Neural progenitor cell (in vitro differentiated cells): ENCODE data around the gene TIRAP. TPM values are rescaled to one million over a fixed set of nuclear protein-coding genes. Genes with fewer than 3 reads are reported as not detected.
A peak's percentile ranks its signal among the peaks of the same experiment; 100 is the strongest.

ENCODE experiments used
- DNase-seq: peaks from one replicate; pipeline ENCODE4 v3.0.0-alpha.2; 2016; ENCODE audit warnings: low spot score
- H2AFZ ChIP-seq: fragments of 200-600 bp; sonication (generic); replicated peaks from 2 replicates; pipeline ENCODE4 v1.6.1; 2016; ENCODE audit warnings: antibody characterized with exemption
- H3F3A ChIP-seq: fragments of 200-600 bp; sonication (generic); 2 replicates; pipeline ENCODE4 v1.6.1; 2016; ENCODE audit warnings: antibody characterized with exemption, low read depth
- H3K27ac ChIP-seq: fragments of 200-600 bp; sonication (generic); 2 replicates; pipeline ENCODE4 v1.5.1; 2016; ENCODE audit warnings: mild to moderate bottlenecking
- H3K27me3 ChIP-seq: fragments of 200-600 bp; sonication (generic); 2 replicates; pipeline ENCODE4 v1.6.1; 2016; ENCODE audit warnings: mild to moderate bottlenecking, moderate library complexity
- H3K36me3 ChIP-seq: fragments of 200-600 bp; sonication (generic); 2 replicates; pipeline ENCODE4 v1.5.1; 2016
- H3K4me1 ChIP-seq: fragments of 200-600 bp; sonication (generic); 2 replicates; pipeline ENCODE4 v1.6.1; 2016; ENCODE audit warnings: mixed run types
- H3K4me2 ChIP-seq: fragments of 200-600 bp; sonication (generic); 2 replicates; pipeline ENCODE4 v1.6.1; 2016
- H3K4me3 ChIP-seq: fragments of 200-600 bp; sonication (generic); 2 replicates; pipeline ENCODE4 v1.5.1; 2016
- H3K79me2 ChIP-seq: fragments of 200-600 bp; sonication (generic); 2 replicates; pipeline ENCODE4 v1.6.1; 2016; ENCODE audit warnings: low read depth
- H3K9ac ChIP-seq: fragments of 200-600 bp; sonication (generic); 2 replicates; pipeline ENCODE4 v1.6.1; 2016
- H3K9me3 ChIP-seq: fragments of 200-600 bp; sonication (generic); 2 replicates; pipeline ENCODE4 v1.5.1; 2016; ENCODE audit warnings: low read depth
- H4K20me1 ChIP-seq: fragments of 200-600 bp; sonication (generic); 2 replicates; pipeline ENCODE4 v1.6.1; 2016; ENCODE audit warnings: low read depth
- H3K27ac Mint-ChIP-seq: 3 replicates; pipeline ENCODE4 v1.8.0; 2021; ENCODE audit warnings: mixed read lengths
- H3K27me3 Mint-ChIP-seq: 2 replicates; pipeline ENCODE4 v1.8.0; 2022; ENCODE audit warnings: low read depth, mild to moderate bottlenecking, inconsistent platforms, moderate library complexity, mixed read lengths; ENCODE audit not compliant: insufficient read depth
- H3K36me3 Mint-ChIP-seq: 3 replicates; pipeline ENCODE4 v1.8.0; 2021; ENCODE audit warnings: mixed read lengths
- H3K4me1 Mint-ChIP-seq: 3 replicates; pipeline ENCODE4 v1.8.0; 2021; ENCODE audit warnings: mixed read lengths
- H3K4me3 Mint-ChIP-seq: 3 replicates; pipeline ENCODE4 v1.8.0; 2021; ENCODE audit warnings: mild to moderate bottlenecking, moderate library complexity, mixed read lengths
- H3K9me3 Mint-ChIP-seq: 3 replicates; pipeline ENCODE4 v1.8.0; 2020; ENCODE audit warnings: mixed read lengths
- EZH2 ChIP-seq: fragments of 200-600 bp; sonication (generic); IDR thresholded peaks from 2 replicates; pipeline ENCODE4 v1.6.1; 2017; ENCODE audit warnings: antibody characterized with exemption, mild to moderate bottlenecking, moderate library complexity
- EZH2phosphoT487 ChIP-seq: fragments of 200-600 bp; sonication (generic); IDR thresholded peaks from 2 replicates; pipeline ENCODE4 v1.6.1; 2017; ENCODE audit warnings: antibody characterized with exemption
- total RNA-seq: library from RNA; depleted of rRNA; stranded (reverse); fragments of >200 nt; gene quantifications from 2 replicates; pipeline ENCODE4 v1.2.3, GENCODE V29; 2015; ENCODE audit warnings: low replicate concordance
- TF ChIP-seq, protein P1 (sequence below): fragments of 200-600 bp; sonication (generic); IDR thresholded peaks from 2 replicates; pipeline ENCODE4 v1.5.1; 2017; ENCODE audit warnings: antibody characterized with exemption, mild to moderate bottlenecking

The TIRAP gene
- total RNA-seq, 1 donor from 2014 or later, result 5.3 TPM

DNA sequence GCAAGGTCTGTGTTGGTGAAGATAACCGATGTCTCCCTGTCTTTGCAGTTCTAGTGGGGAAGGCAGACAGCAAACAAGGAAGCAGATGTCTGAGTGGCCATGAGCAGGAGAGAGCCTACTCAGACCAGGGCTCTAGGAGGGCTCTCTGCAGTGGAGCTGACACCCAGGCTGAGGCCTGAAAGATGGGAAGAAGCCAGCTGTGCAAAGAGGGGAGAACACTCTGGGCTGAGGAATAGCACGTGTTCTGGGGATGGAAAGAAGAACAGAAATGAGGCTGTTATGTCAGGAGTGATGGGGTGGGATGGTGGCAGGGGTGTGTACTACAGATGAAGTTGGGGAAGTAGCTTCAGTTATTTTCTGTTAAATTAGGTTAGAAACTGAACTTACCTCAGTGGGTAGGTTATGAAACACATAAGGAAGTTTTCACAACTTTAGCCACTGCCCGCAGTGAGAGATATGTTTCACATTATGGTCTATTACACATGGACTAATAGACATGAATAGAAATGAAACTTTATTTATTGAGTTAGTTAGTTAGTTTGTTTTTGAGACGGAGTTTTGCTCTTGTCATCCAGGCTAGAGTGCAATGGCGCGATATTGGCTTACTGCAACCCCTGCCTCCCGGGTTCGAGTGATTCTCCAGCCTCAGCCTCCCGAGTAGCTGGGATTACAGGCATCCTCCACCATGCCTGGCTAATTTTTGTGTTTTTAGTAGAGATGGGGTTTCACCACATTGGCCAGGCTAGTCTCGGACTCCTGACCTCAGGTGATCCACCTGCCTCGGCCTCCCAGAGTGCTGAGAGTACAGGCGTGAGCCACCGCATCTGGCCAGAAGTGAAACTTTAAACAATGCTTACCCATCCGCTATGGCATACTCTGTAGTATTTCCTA, 28.8 kb downstream of the TIRAP start:
- Histone ChIP-seq H2AFZ (no peak overlapping the region), H3F3A (no peaks in the 10 kb centered on the region), H3K4me1 (no peaks in the 10 kb centered on the region), H3K36me3 (no peaks in the 10 kb centered on the region), H3K9me3 (no peaks in the 10 kb centered on the region), H3K4me2 (no peak overlapping the region), H4K20me1 (no peaks in the 10 kb centered on the region), H3K4me3 (no peak overlapping the region), H3K79me2 (no peaks in the 10 kb centered on the region), H3K9ac (no peak overlapping the region), H3K27me3 (no peaks in the 10 kb centered on the region), H3K27ac (no peak overlapping the region)
- Mint-ChIP-seq H3K36me3 (peaks cover 10% of the 10 kb centered on the region), H3K9me3 (peaks cover 4% of the 10 kb centered on the region), H3K4me1 (peaks cover 5% of the 10 kb centered on the region), H3K27ac (no peak overlapping the region), H3K4me3 (no peak overlapping the region), H3K27me3 (peaks cover 2% of the 10 kb centered on the region)
- no peak for DNase-seq
- TF ChIP-seq EZH2phosphoT487 (no peak), EZH2 (no peak)
- TF ChIP-seq, protein P1, sequence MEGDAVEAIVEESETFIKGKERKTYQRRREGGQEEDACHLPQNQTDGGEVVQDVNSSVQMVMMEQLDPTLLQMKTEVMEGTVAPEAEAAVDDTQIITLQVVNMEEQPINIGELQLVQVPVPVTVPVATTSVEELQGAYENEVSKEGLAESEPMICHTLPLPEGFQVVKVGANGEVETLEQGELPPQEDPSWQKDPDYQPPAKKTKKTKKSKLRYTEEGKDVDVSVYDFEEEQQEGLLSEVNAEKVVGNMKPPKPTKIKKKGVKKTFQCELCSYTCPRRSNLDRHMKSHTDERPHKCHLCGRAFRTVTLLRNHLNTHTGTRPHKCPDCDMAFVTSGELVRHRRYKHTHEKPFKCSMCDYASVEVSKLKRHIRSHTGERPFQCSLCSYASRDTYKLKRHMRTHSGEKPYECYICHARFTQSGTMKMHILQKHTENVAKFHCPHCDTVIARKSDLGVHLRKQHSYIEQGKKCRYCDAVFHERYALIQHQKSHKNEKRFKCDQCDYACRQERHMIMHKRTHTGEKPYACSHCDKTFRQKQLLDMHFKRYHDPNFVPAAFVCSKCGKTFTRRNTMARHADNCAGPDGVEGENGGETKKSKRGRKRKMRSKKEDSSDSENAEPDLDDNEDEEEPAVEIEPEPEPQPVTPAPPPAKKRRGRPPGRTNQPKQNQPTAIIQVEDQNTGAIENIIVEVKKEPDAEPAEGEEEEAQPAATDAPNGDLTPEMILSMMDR, result no peak

- H3K27me3 Mint-ChIP-seq, result peaks cover 2% of the 10 kb centered on the region
- Histone ChIP-seq H2AFZ (no peak overlapping the region), H3K4me2 (no peak overlapping the region), H3K9ac (no peak overlapping the region), H4K20me1 (no peaks in the 10 kb centered on the region), H3K27me3 (no peaks in the 10 kb centered on the region), H3K79me2 (no peaks in the 10 kb centered on the region), H3K4me3 (no peak overlapping the region), H3F3A (no peaks in the 10 kb centered on the region), H3K27ac (no peak overlapping the region), H3K4me1 (no peaks in the 10 kb centered on the region), H3K9me3 (no peaks in the 10 kb centered on the region), H3K36me3 (no peaks in the 10 kb centered on the region)
- peaks cover 4% of the 10 kb centered on the region for H3K9me3 Mint-ChIP-seq
- no peak for DNase-seq
- H3K36me3 Mint-ChIP-seq, result peaks cover 8% of the 10 kb centered on the region
- H3K4me1 Mint-ChIP-seq, result peaks cover 4% of the 10 kb centered on the region
- no peak overlapping the region for H3K4me3 Mint-ChIP-seq
- peak overlapping the region; percentile 78 for H3K27ac Mint-ChIP-seq
- TF ChIP-seq EZH2phosphoT487 (no peak), EZH2 (no peak)
- TF ChIP-seq, protein P1, result no peak
Observed at GRCh38 chr11:126312961-126313360, 30.1 kb downstream of the TIRAP start.

GRCh38 chr11:126313826-126314225, 30.9 kb downstream of the TIRAP start:
- H3K4me3 Mint-ChIP-seq, result no peak overlapping the region
- H3K79me2 ChIP-seq, result no peaks in the 10 kb centered on the region

More at GRCh38 chr11:126313826-126314225, 30.9 kb downstream of the TIRAP start:
- H3F3A ChIP-seq, result no peaks in the 10 kb centered on the region
- no peak overlapping the region for H3K9ac ChIP-seq
- peaks cover 8% of the 10 kb centered on the region for H3K36me3 Mint-ChIP-seq
- H3K4me1 ChIP-seq, result no peaks in the 10 kb centered on the region
- H3K4me2 ChIP-seq, result no peak overlapping the region
- H3K4me3 ChIP-seq, result no peak overlapping the region
- no peak for DNase-seq
- H3K4me1 Mint-ChIP-seq, result peaks cover 7% of the 10 kb centered on the region
- no peaks in the 10 kb centered on the region for H3K9me3 ChIP-seq
- no peak for TF ChIP-seq EZH2phosphoT487
- TF ChIP-seq, protein P1, result no peak
- no peak for TF ChIP-seq EZH2
- no peaks in the 10 kb centered on the region for H4K20me1 ChIP-seq
- H3K27me3 Mint-ChIP-seq, result peaks cover 2% of the 10 kb centered on the region
- no peak overlapping the region for H2AFZ ChIP-seq
- H3K27me3 ChIP-seq, result no peaks in the 10 kb centered on the region
- no peak overlapping the region for H3K27ac ChIP-seq
- H3K9me3 Mint-ChIP-seq, result peaks cover 4% of the 10 kb centered on the region
- H3K27ac Mint-ChIP-seq, result no peak overlapping the region
- no peaks in the 10 kb centered on the region for H3K36me3 ChIP-seq
